ENCODE measurements around the gene ZNF396.

Gene ZNF396

DNA sequence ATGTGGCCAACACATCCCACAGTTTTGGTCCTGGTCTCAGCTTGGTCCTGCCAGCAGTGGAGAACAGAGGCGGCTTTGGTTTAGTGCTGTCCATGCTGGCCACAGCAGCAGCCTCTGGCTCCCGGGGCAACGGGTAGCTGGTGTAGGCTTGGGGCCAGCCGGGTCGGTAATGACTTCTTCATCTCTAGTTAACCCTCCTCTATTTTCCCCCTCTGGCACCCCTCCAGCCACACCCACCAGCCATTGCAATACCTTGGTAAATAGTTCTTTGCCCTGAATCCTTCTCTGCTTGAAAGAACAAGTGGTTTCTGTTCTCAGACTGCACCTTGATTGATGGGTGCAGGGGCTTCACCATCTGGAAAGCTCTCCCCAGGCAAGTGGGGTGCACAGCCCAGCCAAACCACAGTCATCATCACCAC lies 31.7 kb upstream of the ZNF396 start:
- no peaks in the 10 kb centered on the region for H3K9me3 ChIP-seq (ENCODE audit: insufficient read depth, low read depth, low read length)
- 90% methylated on average over 5 of the region's 5 CpGs for WGBS
- no peak overlapping the region for H3K4me3 ChIP-seq (ENCODE audit: low read length)
- H3K27me3 ChIP-seq (ENCODE audit: insufficient read depth, low read length) = no peaks in the 10 kb centered on the region
- no peaks in the 10 kb centered on the region for H3K36me3 ChIP-seq (ENCODE audit: insufficient read depth, low read length)
- H3K4me1 ChIP-seq (ENCODE audit: insufficient read depth, low read length) = no peaks in the 10 kb centered on the region
- H3K27ac ChIP-seq (ENCODE audit: low read depth, low read length) = no peak overlapping the region
- no peak overlapping the region for H3K9ac ChIP-seq (ENCODE audit: low read depth, low read length)

GRCh38 chr18:35407871-35408481 lies 30.8 kb upstream of the ZNF396 start:
- Histone ChIP-seq H3K27me3 (ENCODE audit: insufficient read depth, low read length) (no peaks in the 10 kb centered on the region), H3K4me1 (ENCODE audit: insufficient read depth, low read length) (no peaks in the 10 kb centered on the region), H3K9me3 (ENCODE audit: insufficient read depth, low read depth, low read length) (no peaks in the 10 kb centered on the region), H3K9ac (ENCODE audit: low read depth, low read length) (no peak overlapping the region), H3K36me3 (ENCODE audit: insufficient read depth, low read length) (no peaks in the 10 kb centered on the region), H3K27ac (ENCODE audit: low read depth, low read length) (no peak overlapping the region), H3K4me3 (ENCODE audit: low read length) (no peak overlapping the region)
- WGBS = 51% methylated on average over 4 of the region's 5 CpGs

- no peak overlapping the region for H3K27ac ChIP-seq (ENCODE audit: low read depth, low read length)
- no peaks in the 10 kb centered on the region for H3K27me3 ChIP-seq (ENCODE audit: insufficient read depth, low read length)
- no peak overlapping the region for H3K9ac ChIP-seq (ENCODE audit: low read depth, low read length)
- no peaks in the 10 kb centered on the region for H3K36me3 ChIP-seq (ENCODE audit: insufficient read depth, low read length)
- no peaks in the 10 kb centered on the region for H3K4me1 ChIP-seq (ENCODE audit: insufficient read depth, low read length)
- H3K4me3 ChIP-seq (ENCODE audit: low read length) = no peak overlapping the region
- no peaks in the 10 kb centered on the region for H3K9me3 ChIP-seq (ENCODE audit: insufficient read depth, low read depth, low read length)
- 90% methylated on average over 6 of the region's 6 CpGs for WGBS
These were observed 29.5 kb upstream of the ZNF396 start for GRCh38 chr18:35406666-35407065.

DNA sequence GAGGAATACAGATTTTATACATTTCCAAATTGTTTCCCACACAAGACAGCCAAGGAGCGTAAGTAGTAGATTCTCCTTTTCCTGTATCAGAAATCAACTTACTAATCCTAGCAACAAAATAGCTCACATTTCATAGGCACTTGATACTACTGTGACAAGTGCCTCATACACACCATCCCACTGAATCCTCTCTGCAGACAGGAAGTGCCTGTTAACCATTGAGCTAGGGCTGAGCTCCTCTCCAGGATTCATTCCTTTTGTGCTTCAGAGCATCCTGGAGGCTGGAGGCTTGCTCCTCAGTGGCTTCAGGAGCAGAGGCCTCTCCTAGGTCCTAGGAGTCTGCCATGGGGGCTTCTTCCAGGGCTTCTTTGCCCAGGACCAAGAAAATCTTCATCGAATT lies 20.8 kb upstream of the ZNF396 start:
- 94% methylated on average over 2 of the region's 2 CpGs for WGBS
- Histone ChIP-seq H3K9me3 (ENCODE audit: insufficient read depth, low read depth, low read length) (no peaks in the 10 kb centered on the region), H3K27me3 (ENCODE audit: insufficient read depth, low read length) (no peaks in the 10 kb centered on the region), H3K4me1 (ENCODE audit: insufficient read depth, low read length) (no peaks in the 10 kb centered on the region), H3K27ac (ENCODE audit: low read depth, low read length) (no peak overlapping the region), H3K36me3 (ENCODE audit: insufficient read depth, low read length) (no peaks in the 10 kb centered on the region), H3K4me3 (ENCODE audit: low read length) (no peak overlapping the region), H3K9ac (ENCODE audit: low read depth, low read length) (no peak overlapping the region)

- no peak overlapping the region for H3K9ac ChIP-seq (ENCODE audit: low read depth, low read length)
- H3K27me3 ChIP-seq (ENCODE audit: insufficient read depth, low read length) = no peaks in the 10 kb centered on the region
- H3K4me1 ChIP-seq (ENCODE audit: insufficient read depth, low read length) = no peaks in the 10 kb centered on the region
- 0 out of 2 replicates have a peak, but pooled peaks cover 5% of the 10 kb centered on the region for H3K9me3 ChIP-seq (ENCODE audit: insufficient read depth, low read depth, low read length)
- no peak overlapping the region for H3K27ac ChIP-seq (ENCODE audit: low read depth, low read length)
- H3K36me3 ChIP-seq (ENCODE audit: insufficient read depth, low read length) = no peaks in the 10 kb centered on the region
- H3K4me3 ChIP-seq (ENCODE audit: low read length) = no peak overlapping the region
These were observed 16.6 kb upstream of the ZNF396 start for GRCh38 chr18:35393716-35394115.

DNA sequence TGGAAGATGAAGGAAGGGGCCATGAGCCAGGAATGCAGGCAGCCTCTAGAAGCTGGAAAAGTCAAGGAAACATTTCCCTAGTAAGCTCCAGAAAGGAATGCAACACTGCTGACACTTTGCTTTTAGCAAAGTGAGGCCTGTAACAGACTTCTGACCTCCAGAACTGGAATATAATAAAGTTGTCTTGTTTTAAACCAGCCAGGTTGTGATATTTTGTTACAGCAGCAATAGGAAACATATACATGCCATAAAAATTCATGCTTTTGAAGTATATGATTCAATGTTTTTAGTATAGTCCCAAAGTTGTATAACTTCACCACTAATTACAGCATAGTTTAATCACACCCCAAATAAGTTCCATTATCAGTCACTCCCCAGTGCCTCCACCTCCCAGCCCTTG lies 15.2 kb upstream of the ZNF396 start:
- Histone ChIP-seq H3K4me3 (ENCODE audit: low read length) (no peak overlapping the region), H3K9ac (ENCODE audit: low read depth, low read length) (no peak overlapping the region), H3K27me3 (ENCODE audit: insufficient read depth, low read length) (no peaks in the 10 kb centered on the region), H3K27ac (ENCODE audit: low read depth, low read length) (no peak overlapping the region), H3K4me1 (ENCODE audit: insufficient read depth, low read length) (no peaks in the 10 kb centered on the region), H3K9me3 (ENCODE audit: insufficient read depth, low read depth, low read length) (0 out of 2 replicates have a peak, but pooled peaks cover 5% of the 10 kb centered on the region), H3K36me3 (ENCODE audit: insufficient read depth, low read length) (no peaks in the 10 kb centered on the region)

GRCh38 chr18:35390951-35391700 lies 14.0 kb upstream of the ZNF396 start:
- 0 out of 2 replicates have a peak, but pooled peaks cover 5% of the 10 kb centered on the region for H3K9me3 ChIP-seq (ENCODE audit: insufficient read depth, low read depth, low read length)
- no peaks in the 10 kb centered on the region for H3K36me3 ChIP-seq (ENCODE audit: insufficient read depth, low read length)
- 71% methylated on average over 3 of the region's 3 CpGs for WGBS
- no peaks in the 10 kb centered on the region for H3K27me3 ChIP-seq (ENCODE audit: insufficient read depth, low read length)
- no peak overlapping the region for H3K4me3 ChIP-seq (ENCODE audit: low read length)
- no peak overlapping the region for H3K9ac ChIP-seq (ENCODE audit: low read depth, low read length)
- peaks cover 3% of the 10 kb centered on the region; the same call in 1 of the 2 replicates for H3K4me1 ChIP-seq (ENCODE audit: insufficient read depth, low read length)
- H3K27ac ChIP-seq (ENCODE audit: low read depth, low read length) = no peak overlapping the region

DNA sequence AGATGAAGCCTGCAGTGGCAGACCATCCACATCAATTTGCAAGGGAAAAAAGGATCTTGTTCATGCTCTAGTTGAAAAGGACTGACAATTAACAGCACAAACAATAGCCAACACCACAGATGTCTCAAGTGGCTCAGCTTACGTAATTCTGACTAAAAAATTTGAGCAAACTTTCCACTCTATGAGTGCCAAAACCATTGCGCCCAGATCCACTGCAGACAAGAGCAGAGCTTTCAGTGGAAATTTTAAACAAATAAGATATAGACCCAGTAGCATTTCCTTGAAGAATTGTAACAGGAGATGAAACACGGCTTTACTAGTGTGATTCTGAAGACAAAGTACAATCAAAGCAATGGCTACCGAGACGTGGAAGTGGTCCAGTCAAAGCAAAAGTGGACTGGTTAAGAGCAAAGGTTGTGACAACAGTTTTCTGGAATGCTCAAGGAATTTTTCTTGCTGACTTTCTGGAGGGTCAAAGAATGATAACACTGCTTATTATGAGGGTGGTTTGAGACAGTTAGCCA lies 12.0 kb upstream of the ZNF396 start:
- Histone ChIP-seq H3K27me3 (ENCODE audit: insufficient read depth, low read length) (no peaks in the 10 kb centered on the region), H3K9ac (ENCODE audit: low read depth, low read length) (no peak overlapping the region), H3K9me3 (ENCODE audit: insufficient read depth, low read depth, low read length) (0 out of 2 replicates have a peak, but pooled peaks cover 5% of the 10 kb centered on the region), H3K4me1 (ENCODE audit: insufficient read depth, low read length) (peaks cover 3% of the 10 kb centered on the region; the same call in 1 of the 2 replicates), H3K36me3 (ENCODE audit: insufficient read depth, low read length) (no peaks in the 10 kb centered on the region), H3K27ac (ENCODE audit: low read depth, low read length) (no peak overlapping the region), H3K4me3 (ENCODE audit: low read length) (no peak overlapping the region)
- WGBS = 76% methylated on average over 5 of the region's 5 CpGs

DNA sequence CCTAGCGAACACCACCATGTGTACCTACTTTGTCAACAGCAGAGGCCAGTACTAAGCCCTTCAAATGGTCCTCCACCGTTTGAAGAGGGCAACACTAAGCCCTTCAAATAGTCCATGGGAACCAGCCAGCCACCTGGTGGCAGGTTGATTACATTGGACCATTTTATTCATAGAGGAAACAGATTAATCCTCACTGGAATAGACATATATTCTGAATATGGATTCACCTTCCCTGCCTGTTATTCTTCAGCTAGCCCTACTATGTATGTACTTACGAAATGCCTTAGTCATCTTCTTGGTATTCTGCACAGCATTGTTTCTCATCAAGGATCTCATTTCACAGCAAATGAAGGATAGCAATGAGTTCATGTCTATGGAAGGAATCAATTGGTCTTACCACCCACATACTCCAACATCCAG lies 10.0 kb upstream of the ZNF396 start:
- 0 out of 2 replicates have a peak, but pooled peaks cover 4% of the 10 kb centered on the region for H3K9me3 ChIP-seq (ENCODE audit: insufficient read depth, low read depth, low read length)
- H3K27ac ChIP-seq (ENCODE audit: low read depth, low read length) = no peak overlapping the region
- H3K9ac ChIP-seq (ENCODE audit: low read depth, low read length) = no peak overlapping the region
- WGBS = 76% methylated on average over 3 of the region's 3 CpGs
- H3K27me3 ChIP-seq (ENCODE audit: insufficient read depth, low read length) = no peaks in the 10 kb centered on the region
- no peaks in the 10 kb centered on the region for H3K36me3 ChIP-seq (ENCODE audit: insufficient read depth, low read length)
- H3K4me1 ChIP-seq (ENCODE audit: insufficient read depth, low read length) = peaks cover 3% of the 10 kb centered on the region; the same call in 1 of the 2 replicates
- no peak overlapping the region for H3K4me3 ChIP-seq (ENCODE audit: low read length)

DNA sequence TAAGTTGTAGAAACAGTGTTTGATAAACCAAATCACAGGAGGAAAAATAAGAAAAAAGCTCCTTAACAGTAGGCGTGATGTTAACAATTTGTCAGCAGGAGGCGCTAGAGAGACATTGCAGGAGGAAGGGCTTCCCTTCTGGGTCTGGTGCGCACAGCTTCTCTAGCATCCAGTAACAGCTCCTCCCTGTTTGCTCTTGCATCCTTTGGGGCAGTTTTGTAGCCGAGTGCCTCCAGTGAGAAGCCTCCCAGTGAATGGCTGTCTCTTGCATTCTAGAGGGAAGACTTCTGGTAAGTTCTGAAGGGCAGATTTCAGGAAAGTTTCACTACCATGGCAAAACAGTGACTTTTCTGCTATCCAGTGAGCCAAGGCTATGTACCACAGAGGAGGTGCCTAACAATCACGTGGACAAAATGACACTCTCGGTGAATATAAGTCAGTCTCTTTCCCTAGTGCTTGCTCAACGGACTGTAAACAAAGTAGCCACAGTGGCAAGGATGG lies 9.5 kb upstream of the ZNF396 start:
- Histone ChIP-seq H3K27me3 (ENCODE audit: insufficient read depth, low read length) (no peaks in the 10 kb centered on the region), H3K27ac (ENCODE audit: low read depth, low read length) (no peak overlapping the region), H3K4me3 (ENCODE audit: low read length) (no peak overlapping the region), H3K9ac (ENCODE audit: low read depth, low read length) (no peak overlapping the region), H3K9me3 (ENCODE audit: insufficient read depth, low read depth, low read length) (0 out of 2 replicates have a peak, but pooled peaks cover 6% of the 10 kb centered on the region), H3K4me1 (ENCODE audit: insufficient read depth, low read length) (peaks cover 3% of the 10 kb centered on the region; the same call in 1 of the 2 replicates), H3K36me3 (ENCODE audit: insufficient read depth, low read length) (no peaks in the 10 kb centered on the region)
- WGBS = 35% methylated on average over 7 of the region's 7 CpGs

DNA sequence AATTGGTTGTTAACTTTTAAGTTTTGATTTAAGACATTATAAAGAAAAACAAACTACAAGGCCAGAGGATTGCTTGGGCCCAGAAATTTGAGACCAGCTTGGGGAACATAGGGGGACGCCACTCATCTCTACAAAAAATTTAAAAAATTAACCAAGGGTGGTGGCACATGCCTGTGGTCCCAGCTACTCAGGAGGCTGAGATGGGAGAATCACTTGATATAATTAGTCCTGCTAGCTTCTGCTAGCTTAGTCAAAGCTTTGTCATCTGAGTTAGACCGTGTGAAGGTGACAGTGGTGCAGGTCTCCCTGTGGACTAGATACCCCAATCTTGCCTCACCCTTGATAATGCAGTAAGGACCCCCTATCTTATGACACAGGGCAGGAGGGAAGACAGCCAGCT lies 6.0 kb upstream of the ZNF396 start:
- H3K4me3 ChIP-seq (ENCODE audit: low read length) = no peak overlapping the region
- H3K27me3 ChIP-seq (ENCODE audit: insufficient read depth, low read length) = peaks cover 8% of the 10 kb centered on the region; the same call in 1 of the 2 replicates
- 0 out of 2 replicates have a peak, but pooled peaks cover 6% of the 10 kb centered on the region for H3K9me3 ChIP-seq (ENCODE audit: insufficient read depth, low read depth, low read length)
- H3K27ac ChIP-seq (ENCODE audit: low read depth, low read length) = no peak overlapping the region
- H3K36me3 ChIP-seq (ENCODE audit: insufficient read depth, low read length) = no peaks in the 10 kb centered on the region
- H3K9ac ChIP-seq (ENCODE audit: low read depth, low read length) = no peak overlapping the region
- H3K4me1 ChIP-seq (ENCODE audit: insufficient read depth, low read length) = peaks cover 3% of the 10 kb centered on the region; the same call in 1 of the 2 replicates
- WGBS = 93% methylated on average over 2 of the region's 2 CpGs

Data from HUES64 (cell line).